Neural cell (in vitro differentiated cells): ENCODE measurements around the gene STIM1.

Experiments used
- CTCF ChIP-seq: fragments of 450-650 bp; IDR thresholded peaks from 2 replicates; pipeline ENCODE4 v1.5.1; 2014; ENCODE audit warnings: antibody characterized with exemption, mild to moderate bottlenecking, moderate library complexity; ENCODE audit not compliant: poor library complexity, severe bottlenecking
- RAD21 ChIP-seq: fragments of 450-650 bp; conservative IDR thresholded peaks from 2 replicates; pipeline ENCODE4 v1.6.1; 2014; ENCODE audit warnings: antibody characterized with exemption, mild to moderate bottlenecking, moderate library complexity

- TF ChIP-seq CTCF (no peak), RAD21 (no peak)
Observed at GRCh38 chr11:3840004-3840869, 15.2 kb upstream of the STIM1 start.
